SK-N-SH (cell line): ENCODE data around the gene PRDM10. TPM values are rescaled to one million over a fixed set of nuclear protein-coding genes. Genes with fewer than 3 reads are reported as not detected.

Experiments used
- CTCF ChIA-PET: fragments of 300-600, 350-600 bp; formaldehyde crosslinking; extraction: SDS; loops from one replicate; lab custom pipeline; 2021; lab: Yijun Ruan, JAX
- POLR2A ChIA-PET: fragments of 350-600 bp; sonication (Branson Sonifier 250); formaldehyde crosslinking; extraction: SDS; loops from one replicate; lab custom pipeline; 2020; ENCODE audit warnings: antibody characterized with exemption, inconsistent platforms; lab: Yijun Ruan, JAX
- DNase-seq: peaks from one replicate; pipeline ENCODE4 v3.0.0; 2012
- H2AFZ ChIP-seq: fragments of 200-600 bp; sonication (generic); 2 replicates; pipeline ENCODE4 v1.8.1; 2016; ENCODE audit warnings: antibody characterized with exemption, mild to moderate bottlenecking, low read depth
- H3F3A ChIP-seq: fragments of 200-600 bp; sonication (generic); replicated peaks from 2 replicates; pipeline ENCODE3; 2016; ENCODE audit warnings: antibody characterized with exemption, mild to moderate bottlenecking; ENCODE audit not compliant: insufficient read depth
- H3K27ac ChIP-seq, 2 experiments: fragments of 200-500 bp in 1 of 2; fragments of 200-600 bp in 1 of 2; sonication (Bioruptor generic) in 1 of 2; sonication (generic), shearing (Covaris generic) in 1 of 2; 2 replicates each; pipeline versions ENCODE4 v1.5.1 to v1.6.1; 2014 to 2016; ENCODE audit warnings: low read depth in 2 of 2, inconsistent platforms in 1 of 2, low read length in 1 of 2, mild to moderate bottlenecking in 1 of 2, mixed read lengths in 1 of 2
- H3K27me3 ChIP-seq: fragments of 200-600 bp; sonication (generic), shearing (Covaris generic); 2 replicates; pipeline ENCODE4 v1.6.1; 2016; ENCODE audit warnings: mixed run types; ENCODE audit not compliant: insufficient read depth
- H3K36me3 ChIP-seq, 2 experiments: fragments of 200-500 bp in 1 of 2; fragments of 200-600 bp in 1 of 2; sonication (Bioruptor generic) in 1 of 2; sonication (generic) in 1 of 2; replicated peaks in 1 of 2; 2 replicates each; pipeline versions ENCODE3 to v1.5.1; 2014 to 2016; ENCODE audit warnings: low read length in 1 of 2, mild to moderate bottlenecking in 1 of 2; ENCODE audit not compliant: insufficient read depth in 2 of 2, control insufficient read depth in 1 of 2
- H3K4me1 ChIP-seq, 2 experiments: fragments of 200-500 bp in 1 of 2; fragments of 200-600 bp in 1 of 2; sonication (Bioruptor generic) in 1 of 2; sonication (generic), shearing (Covaris generic) in 1 of 2; 2 replicates each; pipeline versions ENCODE4 v1.5.1 to v1.6.1; 2014 to 2016; ENCODE audit warnings: low read depth in 1 of 2, low read length in 1 of 2, mixed run types in 1 of 2; ENCODE audit not compliant: insufficient read depth in 2 of 2, control insufficient read depth in 1 of 2
- H3K4me2 ChIP-seq: fragments of 200-600 bp; sonication (generic), shearing (Covaris generic); 2 replicates; pipeline ENCODE4 v1.6.1; 2017; ENCODE audit warnings: mixed run types
- H3K4me3 ChIP-seq, 2 experiments: fragments of 200-500 bp in 1 of 2; fragments of 200-600 bp in 1 of 2; sonication (Bioruptor generic) in 1 of 2; sonication (generic), shearing (Covaris generic) in 1 of 2; 2 replicates each; pipeline versions ENCODE4 v1.5.1 to v1.8.1; 2014 to 2016; ENCODE audit warnings: low read depth in 2 of 2, inconsistent platforms in 1 of 2, low read length in 1 of 2, mild to moderate bottlenecking in 1 of 2, mixed read lengths in 1 of 2, moderate library complexity in 1 of 2
- H3K79me2 ChIP-seq: fragments of 200-600 bp; sonication (generic); 2 replicates; pipeline ENCODE4 v1.8.1; 2017; ENCODE audit warnings: mild to moderate bottlenecking; ENCODE audit not compliant: insufficient read depth
- H3K9ac ChIP-seq: fragments of 200-600 bp; sonication (generic); 2 replicates; pipeline ENCODE4 v1.6.1; 2017; ENCODE audit warnings: mixed run types
- H3K9me2 ChIP-seq: fragments of 200-600 bp; sonication (generic); 2 replicates; pipeline ENCODE4 v1.6.1; 2017; ENCODE audit warnings: mixed run types
- H3K9me3 ChIP-seq: fragments of 200-600 bp; sonication (generic); 2 replicates; pipeline ENCODE4 v1.6.1; 2017; ENCODE audit warnings: mixed run types, mild to moderate bottlenecking, moderate library complexity
- H4K20me1 ChIP-seq: fragments of 200-600 bp; sonication (generic); 2 replicates; pipeline ENCODE4 v1.6.1; 2017; ENCODE audit warnings: mild to moderate bottlenecking, mixed run types; ENCODE audit not compliant: insufficient read depth
- ELF1 ChIP-seq: IDR thresholded peaks from 2 replicates; pipeline ENCODE4 v1.4.0; 2012
- NFIC ChIP-seq: IDR thresholded peaks from 2 replicates; pipeline ENCODE4 v1.4.0; 2012; ENCODE audit warnings: borderline replicate concordance
- RAD21 ChIP-seq: IDR thresholded peaks from 2 replicates; pipeline ENCODE4 v1.6.1; 2012; ENCODE audit warnings: mild to moderate bottlenecking, low read length
- SMC3 ChIP-seq: IDR thresholded peaks from 2 replicates; pipeline ENCODE4 v1.6.1; 2012; ENCODE audit warnings: low read depth, low read length, improper control_type of control experiment
- TAF1 ChIP-seq: IDR thresholded peaks from 2 replicates; pipeline ENCODE4 v1.6.1; 2012; ENCODE audit warnings: low read depth, mild to moderate bottlenecking, low read length, moderate library complexity, borderline replicate concordance
- YY1 ChIP-seq: IDR thresholded peaks from 2 replicates; pipeline ENCODE4 v1.4.0; 2012; ENCODE audit warnings: low read depth, mild to moderate bottlenecking
- WGBS: methylation state at CpG from one replicate; pipeline ENCODE4 v1.1.6; 2017; ENCODE audit warnings: low lambda C conversion rate; 5-methylcytosine and 5-hydroxymethylcytosine counted together
- polyA plus RNA-seq, 3 experiments: library from polyadenylated mRNA; depleted of rRNA; stranded (reverse); fragments of >200 nt; gene quantifications; 2 replicates each; pipeline ENCODE4 v1.2.3, GENCODE V29; 2012
- TF ChIP-seq, protein P1 (sequence below): IDR thresholded peaks from 2 replicates; pipeline ENCODE4; 2012
- TF ChIP-seq, protein P2 (sequence below): fragments of 150-350 bp; IDR thresholded peaks from 2 replicates; pipeline ENCODE4 v1.6.1; 2017; ENCODE audit warnings: antibody characterized with exemption, low read length, low read depth, borderline replicate concordance
- TF ChIP-seq, protein P3 (sequence below): IDR thresholded peaks from 2 replicates; pipeline ENCODE4 v1.4.0; 2012; ENCODE audit warnings: low read depth, borderline replicate concordance
- TF ChIP-seq, protein P4 (sequence below): IDR thresholded peaks from 2 replicates; pipeline ENCODE4 v1.4.0; 2012; ENCODE audit warnings: low read depth

Gene PRDM10
- polyA plus RNA-seq, 1 of the 3 experiments (the other 2 are of a cell fraction), result 1.9 TPM

DNA sequence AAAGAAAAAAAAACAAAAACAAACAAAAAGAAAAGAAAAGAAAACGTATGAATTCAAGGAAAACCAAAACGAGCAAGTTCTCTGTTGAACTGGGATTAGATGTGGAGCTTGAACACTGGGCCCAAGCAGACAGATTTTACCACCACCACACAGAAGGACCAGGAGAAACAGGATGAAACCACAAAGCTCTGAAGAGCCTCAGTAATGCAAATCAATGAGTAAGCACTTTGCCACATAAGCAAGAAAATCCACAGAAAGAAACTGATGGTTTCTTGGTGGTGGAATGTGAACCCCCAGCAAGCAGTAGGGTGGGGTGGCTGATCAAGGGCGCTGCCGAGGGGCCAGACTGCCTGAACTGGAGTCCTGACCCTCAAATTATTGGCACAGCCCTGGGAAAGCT lies 56.4 kb downstream of the PRDM10 start:
- peaks cover 0 to 13% of the 10 kb centered on the region in 2 experiments; a peak in 2 of 4 replicates for H3K4me1 ChIP-seq
- no peaks in the 10 kb centered on the region for H4K20me1 ChIP-seq
- H3F3A ChIP-seq, result no peaks in the 10 kb centered on the region
- WGBS, result 86% methylated on average over 4 of the region's 4 CpGs
- H3K9me2 ChIP-seq, result no peaks in the 10 kb centered on the region
- TF ChIP-seq RAD21, result no peak
- TF ChIP-seq, protein P1, sequence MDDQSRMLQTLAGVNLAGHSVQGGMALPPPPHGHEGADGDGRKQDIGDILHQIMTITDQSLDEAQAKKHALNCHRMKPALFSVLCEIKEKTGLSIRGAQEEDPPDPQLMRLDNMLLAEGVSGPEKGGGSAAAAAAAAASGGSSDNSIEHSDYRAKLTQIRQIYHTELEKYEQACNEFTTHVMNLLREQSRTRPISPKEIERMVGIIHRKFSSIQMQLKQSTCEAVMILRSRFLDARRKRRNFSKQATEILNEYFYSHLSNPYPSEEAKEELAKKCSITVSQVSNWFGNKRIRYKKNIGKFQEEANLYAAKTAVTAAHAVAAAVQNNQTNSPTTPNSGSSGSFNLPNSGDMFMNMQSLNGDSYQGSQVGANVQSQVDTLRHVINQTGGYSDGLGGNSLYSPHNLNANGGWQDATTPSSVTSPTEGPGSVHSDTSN, result no peak
- H3K4me2 ChIP-seq, result no peak overlapping the region
- peaks cover 6 to 8% of the 10 kb centered on the region in 2 experiments for H3K36me3 ChIP-seq
- H3K4me3 ChIP-seq, result no peak overlapping the region
- no peak overlapping the region for H2AFZ ChIP-seq
- no peaks in the 10 kb centered on the region for H3K79me2 ChIP-seq
- no peak for DNase-seq
- no peak overlapping the region for H3K9ac ChIP-seq
- no peaks in the 10 kb centered on the region for H3K27me3 ChIP-seq
- H3K27ac ChIP-seq, result no peak overlapping the region
- ChIA-PET POLR2A (no interaction called here), CTCF (interaction anchor here (0.7 to 1.3 kb wide), 3 partner anchors 13 to 169 kb away, joined by 3 to 4 read pairs (median 4); no protein-coding TSS in a partner anchor)
- no peaks in the 10 kb centered on the region for H3K9me3 ChIP-seq

DNA sequence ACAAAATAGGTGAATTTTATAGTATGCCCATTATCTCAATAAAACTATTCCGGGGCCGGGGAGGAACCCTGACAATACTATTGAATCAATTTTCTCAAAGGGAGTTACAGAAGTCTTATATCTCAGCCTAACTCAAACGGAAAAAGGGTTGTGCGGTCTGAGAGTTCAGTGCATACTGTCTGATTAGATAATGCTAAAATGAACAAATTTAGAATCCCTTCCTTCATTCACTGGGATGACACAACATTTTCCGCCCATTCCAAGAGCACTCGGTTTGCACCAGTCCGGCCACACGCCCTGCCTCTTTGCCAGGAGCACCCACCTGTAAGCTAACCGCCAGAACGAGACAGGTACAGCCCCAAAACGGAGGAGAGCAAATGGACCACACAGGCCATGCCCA lies 57.3 kb downstream of the PRDM10 start:
- TF ChIP-seq, protein P2, sequence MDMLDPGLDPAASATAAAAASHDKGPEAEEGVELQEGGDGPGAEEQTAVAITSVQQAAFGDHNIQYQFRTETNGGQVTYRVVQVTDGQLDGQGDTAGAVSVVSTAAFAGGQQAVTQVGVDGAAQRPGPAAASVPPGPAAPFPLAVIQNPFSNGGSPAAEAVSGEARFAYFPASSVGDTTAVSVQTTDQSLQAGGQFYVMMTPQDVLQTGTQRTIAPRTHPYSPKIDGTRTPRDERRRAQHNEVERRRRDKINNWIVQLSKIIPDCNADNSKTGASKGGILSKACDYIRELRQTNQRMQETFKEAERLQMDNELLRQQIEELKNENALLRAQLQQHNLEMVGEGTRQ, result no peak
- TF ChIP-seq, protein P3, sequence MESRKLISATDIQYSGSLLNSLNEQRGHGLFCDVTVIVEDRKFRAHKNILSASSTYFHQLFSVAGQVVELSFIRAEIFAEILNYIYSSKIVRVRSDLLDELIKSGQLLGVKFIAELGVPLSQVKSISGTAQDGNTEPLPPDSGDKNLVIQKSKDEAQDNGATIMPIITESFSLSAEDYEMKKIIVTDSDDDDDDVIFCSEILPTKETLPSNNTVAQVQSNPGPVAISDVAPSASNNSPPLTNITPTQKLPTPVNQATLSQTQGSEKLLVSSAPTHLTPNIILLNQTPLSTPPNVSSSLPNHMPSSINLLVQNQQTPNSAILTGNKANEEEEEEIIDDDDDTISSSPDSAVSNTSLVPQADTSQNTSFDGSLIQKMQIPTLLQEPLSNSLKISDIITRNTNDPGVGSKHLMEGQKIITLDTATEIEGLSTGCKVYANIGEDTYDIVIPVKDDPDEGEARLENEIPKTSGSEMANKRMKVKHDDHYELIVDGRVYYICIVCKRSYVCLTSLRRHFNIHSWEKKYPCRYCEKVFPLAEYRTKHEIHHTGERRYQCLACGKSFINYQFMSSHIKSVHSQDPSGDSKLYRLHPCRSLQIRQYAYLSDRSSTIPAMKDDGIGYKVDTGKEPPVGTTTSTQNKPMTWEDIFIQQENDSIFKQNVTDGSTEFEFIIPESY, result no peak
- TF ChIP-seq NFIC (no peak), ELF1 (no peak), SMC3 (no peak), TAF1 (no peak), YY1 (no peak)
- TF ChIP-seq, protein P4, sequence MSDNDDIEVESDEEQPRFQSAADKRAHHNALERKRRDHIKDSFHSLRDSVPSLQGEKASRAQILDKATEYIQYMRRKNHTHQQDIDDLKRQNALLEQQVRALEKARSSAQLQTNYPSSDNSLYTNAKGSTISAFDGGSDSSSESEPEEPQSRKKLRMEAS, result no peak
- TF ChIP-seq, all 33 proteins: peak for 0
- Histone ChIP-seq H3K36me3 (peaks cover 6 to 12% of the 10 kb centered on the region in 2 experiments), H3K4me1 (peaks cover 0 to 8% of the 10 kb centered on the region in 2 experiments; a peak in 2 of 4 replicates), H2AFZ (no peak overlapping the region), H3K27ac (no peak overlapping the region), H3F3A (no peaks in the 10 kb centered on the region), H3K9me2 (no peaks in the 10 kb centered on the region), H3K27me3 (no peaks in the 10 kb centered on the region), H3K9ac (no peak overlapping the region), H4K20me1 (no peaks in the 10 kb centered on the region), H3K4me3 (no peak overlapping the region), H3K79me2 (no peaks in the 10 kb centered on the region), H3K4me2 (no peak overlapping the region), H3K9me3 (no peaks in the 10 kb centered on the region)
- ChIA-PET POLR2A (no interaction called here), CTCF (interaction anchor here (1.1 kb wide), 1 partner anchor 44 kb away, joined by 3 read pairs; no protein-coding TSS in a partner anchor)
- 94% methylated on average over 11 of the region's 11 CpGs for WGBS
- DNase-seq, result no peak
